Stromal cell of bone marrow (primary cell): Measurements from ENCODE around the gene YARS2.

Experiments used
- DNase-seq: peaks from one replicate; pipeline ENCODE4 v3.0.0-alpha.2; 2012; ENCODE audit warnings: low read depth

YARS2 gene

DNA sequence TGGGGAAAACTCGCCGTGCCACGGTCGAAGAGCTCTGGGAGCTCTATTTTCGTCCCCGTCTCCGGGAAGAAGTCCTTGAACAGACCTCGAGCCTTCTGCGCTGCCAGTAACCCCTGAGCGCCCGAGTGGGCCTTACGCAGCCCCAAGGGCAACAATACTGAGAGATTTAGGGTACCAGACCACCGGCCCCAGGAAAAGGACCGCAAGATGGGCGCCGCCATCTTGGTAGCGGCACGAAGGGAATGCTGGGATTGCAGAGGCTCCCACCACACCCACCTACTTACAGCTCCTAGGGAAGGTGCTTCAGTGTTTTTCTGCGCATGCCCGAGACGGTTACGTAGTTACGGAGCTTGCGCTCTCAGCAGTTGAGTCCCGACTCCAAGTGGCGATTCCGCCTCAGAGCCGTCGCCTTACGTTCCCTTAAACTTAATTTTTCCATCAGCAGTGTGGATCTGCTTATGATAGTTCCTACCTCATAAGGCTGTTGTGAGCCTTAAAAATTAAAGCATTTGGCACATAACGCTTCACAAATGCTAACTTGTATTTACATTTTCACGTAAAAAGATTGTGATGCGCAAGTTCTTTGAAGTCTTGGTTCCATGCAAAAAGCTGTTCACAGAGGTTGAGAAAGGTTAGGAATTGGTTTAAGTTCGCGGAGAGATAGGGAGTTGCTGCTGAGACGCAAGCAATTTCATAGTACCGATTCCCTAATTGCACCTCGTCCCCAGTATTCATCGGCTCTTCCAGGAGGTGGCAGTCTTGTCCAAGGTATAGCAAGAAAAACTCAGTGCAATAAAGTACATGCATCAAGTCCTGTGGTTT is at the start of gene YARS2:
Gene YARS2, minus strand, starts transcription at position 244 of the 822 bp plus-strand sequence. Its CDS starts 23 bp downstream, at position 221.
- DNase-seq = peak; percentile 97

DNA sequence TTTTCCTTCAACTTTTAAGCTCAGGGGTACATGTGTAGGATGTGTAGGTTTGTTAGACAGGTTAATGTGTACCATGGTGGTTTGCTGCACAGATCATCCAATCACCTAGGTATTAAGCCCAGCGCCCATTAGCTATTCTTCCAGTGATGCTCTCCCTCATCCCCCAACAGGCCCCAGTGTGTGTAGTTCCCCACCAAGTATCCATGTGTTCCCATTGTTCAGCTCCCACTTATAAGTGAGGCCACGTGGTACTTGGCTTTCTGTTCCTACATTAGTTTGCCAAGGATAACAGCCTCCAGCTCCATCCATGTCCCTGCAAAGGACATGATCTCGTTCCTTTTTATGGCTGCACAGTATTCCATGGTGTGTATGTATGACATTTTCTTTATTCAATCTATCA is 48.6 kb upstream of the YARS2 start:
- no peak for DNase-seq

DNA sequence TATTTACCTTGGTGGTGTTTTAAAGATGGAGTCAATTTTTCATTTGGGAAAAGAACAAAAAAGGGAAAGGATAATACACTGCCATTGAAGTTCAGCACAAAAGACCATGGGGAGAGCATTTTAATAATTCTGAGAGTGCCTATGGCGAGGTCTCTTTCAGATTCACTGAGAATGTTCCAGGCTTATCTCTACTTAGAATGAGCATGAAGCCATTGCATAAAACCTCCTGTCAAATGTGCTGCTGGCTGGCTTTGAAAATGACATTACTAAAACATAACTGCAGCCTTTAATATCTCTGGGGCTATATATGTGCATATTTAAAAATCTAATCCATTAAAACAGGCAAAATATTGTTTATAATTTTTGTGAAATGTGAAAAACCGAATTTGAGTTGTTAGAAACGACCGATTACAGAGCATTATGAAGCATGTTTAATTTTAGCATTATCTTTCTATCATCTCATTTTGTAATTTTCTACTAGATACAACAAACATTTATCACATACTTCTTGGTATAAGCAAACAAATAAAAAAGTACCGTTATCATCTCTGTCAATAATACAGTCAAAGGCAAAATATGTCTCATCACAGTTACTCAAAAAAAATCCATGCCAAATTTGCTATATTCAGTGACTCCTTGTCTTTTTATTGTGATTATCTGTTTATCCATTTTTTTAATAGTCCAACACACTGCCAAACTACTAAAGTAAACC is 45.7 kb upstream of the YARS2 start:
- DNase-seq = no peak

DNA sequence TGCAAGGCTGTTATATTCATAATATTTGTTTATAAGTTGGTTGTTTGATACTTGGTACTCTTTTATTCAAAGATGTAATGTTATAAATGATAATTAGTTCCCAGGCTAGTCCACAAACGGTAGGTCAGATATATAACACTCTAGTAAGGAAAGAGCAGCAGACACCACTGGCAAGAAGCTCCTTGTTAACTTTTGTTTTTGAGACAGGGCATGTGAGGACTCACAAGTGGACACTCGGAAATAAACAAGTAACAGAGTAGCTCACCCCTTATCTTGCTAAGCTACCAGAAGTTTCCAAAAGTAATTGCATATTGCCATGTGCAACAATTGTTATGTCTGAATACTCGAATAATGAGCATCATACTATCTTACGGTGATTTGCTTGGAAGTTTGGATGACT is 38.6 kb upstream of the YARS2 start:
- DNase-seq = no peak

DNA sequence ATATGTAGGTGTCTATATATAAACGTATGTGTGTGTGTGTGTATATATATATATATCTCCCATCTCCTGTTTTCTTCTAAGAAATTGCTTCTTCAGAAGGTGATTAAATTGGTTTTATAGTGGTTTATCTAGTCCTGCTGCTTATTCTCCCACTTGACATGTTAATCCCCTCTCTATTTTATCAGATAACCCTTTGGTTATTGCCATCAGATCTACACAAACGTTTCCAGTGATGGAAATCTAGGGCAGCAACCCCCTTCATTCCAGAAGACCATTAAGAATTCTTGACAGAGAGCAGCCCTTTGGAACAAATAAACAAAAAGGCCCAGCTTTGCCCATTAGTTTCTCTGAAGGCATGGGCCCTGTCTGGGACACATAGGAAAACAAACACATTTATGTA is 34.2 kb upstream of the YARS2 start:
- no peak for DNase-seq

DNA sequence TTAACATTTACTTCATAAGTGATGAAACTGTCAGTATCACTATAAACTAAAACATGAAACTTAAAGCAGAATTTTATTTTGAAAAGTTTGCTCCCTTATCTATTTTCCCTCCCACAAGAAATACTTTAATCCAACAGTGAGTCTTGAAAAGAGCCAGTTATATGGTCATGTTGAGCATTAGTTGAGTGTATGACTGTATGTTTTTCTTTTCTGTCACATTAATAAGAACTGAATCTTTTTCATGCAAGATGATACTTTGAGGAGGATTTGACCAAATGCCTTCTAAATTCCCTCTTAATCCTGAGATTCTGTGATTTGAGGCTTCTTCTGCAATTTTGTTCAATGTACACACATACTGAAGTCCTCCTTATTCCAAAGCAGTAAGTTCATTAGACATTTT is 33.7 kb upstream of the YARS2 start:
- no peak for DNase-seq

DNA sequence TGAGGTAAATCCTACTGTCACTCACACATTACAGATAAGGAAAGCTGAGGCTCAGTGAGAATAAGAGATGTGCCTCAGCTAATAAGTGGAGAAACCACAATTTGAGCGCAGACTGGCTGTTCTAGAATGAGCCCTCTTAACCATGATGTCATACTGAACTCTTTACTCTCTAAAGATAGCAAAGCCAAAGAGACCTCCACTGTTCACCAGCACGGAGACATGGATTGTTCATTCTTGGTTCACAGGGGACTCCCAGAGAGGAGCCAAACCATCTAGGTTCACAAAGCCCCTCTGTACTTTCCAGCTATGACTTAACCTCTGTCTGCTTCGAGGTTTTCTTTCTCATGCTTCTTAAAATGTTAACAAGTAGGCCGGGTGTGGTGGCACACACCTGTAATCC is 32.7 kb upstream of the YARS2 start:
- DNase-seq = no peak

DNA sequence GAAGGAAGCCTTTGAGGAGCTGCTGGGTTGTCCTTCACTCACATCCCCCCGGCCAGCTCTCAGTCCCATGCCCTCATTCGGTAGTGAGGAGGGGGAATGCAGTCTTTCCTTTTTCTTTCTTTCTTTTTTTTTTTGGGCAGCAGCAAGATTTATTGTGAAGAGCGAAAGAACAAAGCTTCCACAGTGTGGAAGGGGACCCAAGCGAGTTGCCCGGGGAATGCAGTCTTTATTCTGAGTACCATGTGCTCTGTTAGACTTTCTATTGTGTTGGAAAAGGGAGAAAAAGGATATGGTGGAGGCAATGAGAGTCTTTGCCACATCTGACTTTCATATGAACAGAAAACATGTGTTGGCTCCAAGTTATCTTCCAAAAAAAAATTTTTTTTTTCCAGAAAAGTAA is 29.9 kb upstream of the YARS2 start:
- no peak for DNase-seq

DNA sequence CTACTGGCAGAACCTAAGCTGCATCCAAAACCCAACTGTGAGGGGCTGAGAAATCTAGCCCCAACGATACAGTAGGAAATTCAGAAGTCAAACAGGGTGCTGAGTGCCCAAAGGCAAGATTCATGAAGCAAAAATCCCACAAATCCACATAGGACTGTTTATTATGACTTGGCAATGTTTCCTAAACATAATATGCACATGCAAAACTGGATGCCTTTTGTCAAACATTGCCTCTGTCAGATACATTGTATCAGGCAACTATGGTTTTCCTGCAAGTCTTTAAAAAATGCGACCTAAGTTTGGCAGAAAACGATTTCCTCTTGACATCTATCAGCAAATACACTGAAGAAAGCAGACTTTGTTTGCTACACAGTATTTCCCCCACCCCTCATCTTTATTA is 27.3 kb upstream of the YARS2 start:
- no peak for DNase-seq

DNA sequence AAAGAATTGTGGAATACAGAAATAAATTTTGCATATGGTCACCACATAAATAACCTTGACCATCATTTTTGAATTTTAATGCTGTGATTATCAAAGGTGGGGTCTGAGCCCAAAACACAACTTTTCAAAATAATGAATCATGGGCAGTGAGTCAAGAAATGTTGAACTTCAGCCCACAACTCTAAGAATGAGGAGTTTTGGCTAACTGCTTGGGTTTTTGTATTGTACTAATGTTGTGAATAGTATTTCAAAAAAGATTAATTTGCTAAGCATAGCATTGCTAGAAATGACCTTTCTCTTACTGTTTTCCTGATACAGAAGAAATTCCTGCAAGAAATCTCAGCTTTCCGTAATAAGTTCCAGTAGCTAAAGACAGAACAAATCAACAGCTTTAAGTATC is 24.4 kb upstream of the YARS2 start:
- DNase-seq = no peak

DNA sequence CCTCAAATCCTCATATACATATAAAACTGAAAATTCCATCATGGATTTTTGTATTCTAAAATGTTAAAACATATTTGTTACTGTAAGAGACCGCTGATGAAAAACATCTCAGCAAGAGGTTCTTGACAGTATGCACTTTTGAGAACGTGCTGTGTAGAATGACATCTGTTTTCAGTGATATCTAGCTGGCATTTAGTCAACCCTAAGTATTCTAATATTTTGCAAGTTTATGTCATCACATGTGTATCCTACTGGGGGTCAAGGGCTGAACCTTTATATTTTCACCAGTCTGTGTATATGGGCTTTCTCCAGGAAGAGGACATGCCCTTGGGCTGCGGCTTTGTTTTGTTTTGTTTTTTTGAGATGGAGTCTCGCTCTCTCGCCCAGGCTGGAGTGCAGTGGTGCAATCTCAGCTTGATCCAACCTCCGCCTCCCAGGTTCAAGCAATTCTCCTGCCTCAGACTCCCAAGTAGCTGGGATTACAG is 22.0 kb upstream of the YARS2 start:
- DNase-seq = no peak

DNA sequence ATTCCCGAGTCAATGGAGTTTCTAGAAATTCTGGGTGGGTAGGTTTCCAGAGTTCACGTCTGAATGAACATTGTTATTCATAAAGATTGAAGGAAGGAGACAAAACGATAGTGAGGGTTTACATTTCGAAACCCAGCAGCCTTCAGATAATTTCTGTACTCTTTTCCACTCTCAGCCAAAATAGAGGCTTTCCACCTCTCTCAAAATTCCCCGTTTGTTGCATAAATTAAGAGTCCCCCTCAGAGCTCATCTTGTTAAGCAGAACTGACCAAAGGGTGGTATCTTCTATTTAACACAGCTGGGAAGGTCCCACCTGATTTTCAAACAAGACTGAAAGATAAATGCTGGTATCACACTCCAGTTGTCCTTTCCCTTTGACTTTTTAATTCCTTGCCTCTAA is 21.5 kb upstream of the YARS2 start:
- DNase-seq = no peak

DNA sequence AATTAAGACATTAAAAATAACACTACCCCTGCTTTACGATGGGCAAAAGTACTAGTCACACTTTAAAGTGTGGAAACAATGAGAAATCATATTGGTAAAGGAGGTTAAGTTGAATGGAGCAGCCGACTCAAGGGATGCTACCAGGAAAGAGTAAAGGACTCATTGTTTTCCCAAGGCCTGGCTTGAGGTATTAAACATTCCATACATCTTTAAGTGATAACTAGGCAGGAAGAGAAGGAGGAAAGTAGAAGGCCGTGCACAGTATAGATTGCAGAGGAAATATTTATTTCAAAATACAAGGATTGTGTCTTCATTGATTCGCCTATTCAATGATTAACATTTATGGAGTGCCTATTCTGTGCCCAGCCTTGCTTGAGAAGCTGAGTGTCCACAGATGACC is 20.6 kb upstream of the YARS2 start:
- DNase-seq = no peak

DNA sequence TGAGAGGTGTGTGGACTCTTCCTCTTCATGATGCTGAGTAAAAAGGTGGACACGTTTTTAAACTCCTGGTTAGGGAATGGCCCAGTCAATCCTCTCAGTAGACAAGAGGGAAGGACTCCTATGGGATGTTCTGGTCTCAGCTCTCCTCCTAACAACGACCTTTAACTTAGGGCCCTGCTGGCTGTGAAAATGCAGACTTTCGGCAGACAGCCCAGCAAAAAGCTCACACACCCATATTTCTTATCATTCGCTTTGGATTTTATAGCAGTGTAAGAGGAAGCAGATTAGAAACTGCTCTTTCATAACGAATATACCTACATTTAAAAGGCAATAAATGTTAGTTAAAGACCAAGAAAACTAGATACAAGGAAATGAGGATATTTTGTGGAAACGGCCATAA is 18.0 kb upstream of the YARS2 start:
- DNase-seq = no peak

DNA sequence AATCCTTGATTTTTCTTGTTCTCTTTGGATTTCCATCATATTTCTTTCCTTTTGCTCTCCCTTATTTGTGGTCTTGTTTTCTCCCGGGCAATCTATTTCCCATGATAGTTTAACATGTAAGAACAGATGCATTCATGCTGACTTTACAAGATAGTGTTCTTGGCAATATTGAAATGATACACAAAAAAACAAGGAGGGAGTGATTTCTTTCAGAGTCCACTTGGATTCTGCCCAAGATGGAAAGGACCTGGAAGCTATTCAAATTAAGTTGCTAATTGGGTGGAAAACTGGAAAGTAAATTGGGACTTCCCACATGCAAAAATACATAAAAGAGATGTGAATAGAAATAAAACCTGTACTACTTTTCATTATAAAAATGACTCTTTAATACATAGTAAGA is 14.4 kb upstream of the YARS2 start:
- no peak for DNase-seq

DNA sequence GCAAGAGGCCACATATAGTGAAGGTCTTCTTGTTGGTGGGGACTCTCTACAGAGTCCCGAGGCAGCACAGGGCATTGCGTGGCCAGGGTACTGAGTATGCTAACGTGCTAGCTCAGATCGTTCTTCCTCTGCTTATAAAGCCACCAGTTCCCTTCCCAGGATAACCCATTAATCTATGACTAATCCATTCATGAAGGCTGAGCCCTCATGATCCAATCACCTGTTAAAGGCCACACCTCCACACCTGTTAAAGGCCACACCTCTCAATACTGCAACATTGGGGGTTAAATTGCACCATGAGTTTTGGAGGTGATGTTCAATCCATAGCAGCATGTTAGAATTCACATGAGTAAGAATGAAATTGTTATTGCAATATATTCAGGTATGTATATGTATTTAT is 12.8 kb upstream of the YARS2 start:
- no peak for DNase-seq

DNA sequence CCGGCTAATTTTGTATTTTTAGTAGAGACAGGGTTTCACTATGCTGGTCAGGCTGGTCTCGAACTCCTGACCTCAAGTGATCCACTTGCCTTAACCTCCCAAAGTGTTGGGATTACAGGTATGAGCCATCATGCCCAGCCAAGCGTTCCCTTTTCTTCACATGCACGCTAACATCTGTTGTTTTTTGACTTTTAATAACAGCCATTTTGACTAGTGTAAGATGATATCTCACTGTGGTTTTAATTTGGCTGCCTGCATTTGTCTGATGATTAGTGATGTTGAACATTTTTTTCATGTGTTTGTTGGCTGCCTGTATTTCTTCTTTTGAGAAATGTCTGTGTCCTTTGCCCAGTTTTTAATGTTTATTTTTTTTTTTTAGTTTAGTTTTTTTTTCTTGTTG is 10.2 kb upstream of the YARS2 start:
- peak; percentile 24 for DNase-seq

DNA sequence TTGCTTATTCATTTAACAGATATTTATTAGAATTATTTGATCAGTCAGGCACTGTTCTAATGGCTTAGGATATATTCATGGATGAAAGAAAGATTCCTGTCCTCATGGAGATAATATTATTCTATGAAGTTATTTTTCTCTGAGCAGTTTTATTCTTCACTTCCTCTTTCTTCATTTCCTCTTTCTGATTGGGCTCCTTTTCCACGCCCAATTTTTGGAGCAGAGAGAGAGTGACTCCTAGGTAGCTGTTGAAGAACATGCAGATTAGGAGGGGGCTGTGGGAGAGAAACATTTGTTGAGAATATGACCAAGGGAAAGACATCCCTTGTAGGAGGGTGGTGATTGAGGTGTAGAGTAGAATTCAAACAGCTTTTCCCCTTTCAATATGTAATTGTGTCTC is 6.0 kb upstream of the YARS2 start:
- DNase-seq = no peak

DNA sequence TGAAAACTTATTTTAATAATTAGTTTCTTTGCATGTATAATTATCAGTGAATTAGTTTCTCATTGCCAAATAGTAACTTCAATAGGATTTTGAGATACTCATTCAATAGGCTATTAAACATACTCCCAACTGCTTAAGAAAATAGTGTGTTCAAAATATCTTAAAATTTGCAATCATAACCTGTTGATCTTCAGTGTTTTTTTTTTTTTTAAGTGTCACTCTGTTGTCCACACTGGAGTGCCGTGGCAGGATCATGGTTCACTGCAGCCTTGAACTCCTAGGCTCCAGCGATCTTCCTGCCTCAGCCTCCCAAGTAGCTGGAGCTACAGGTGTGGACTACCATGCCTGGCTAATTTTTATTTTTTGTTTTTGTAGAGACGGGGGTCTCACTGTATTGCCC is 1.5 kb upstream of the YARS2 start:
- no peak for DNase-seq

DNA sequence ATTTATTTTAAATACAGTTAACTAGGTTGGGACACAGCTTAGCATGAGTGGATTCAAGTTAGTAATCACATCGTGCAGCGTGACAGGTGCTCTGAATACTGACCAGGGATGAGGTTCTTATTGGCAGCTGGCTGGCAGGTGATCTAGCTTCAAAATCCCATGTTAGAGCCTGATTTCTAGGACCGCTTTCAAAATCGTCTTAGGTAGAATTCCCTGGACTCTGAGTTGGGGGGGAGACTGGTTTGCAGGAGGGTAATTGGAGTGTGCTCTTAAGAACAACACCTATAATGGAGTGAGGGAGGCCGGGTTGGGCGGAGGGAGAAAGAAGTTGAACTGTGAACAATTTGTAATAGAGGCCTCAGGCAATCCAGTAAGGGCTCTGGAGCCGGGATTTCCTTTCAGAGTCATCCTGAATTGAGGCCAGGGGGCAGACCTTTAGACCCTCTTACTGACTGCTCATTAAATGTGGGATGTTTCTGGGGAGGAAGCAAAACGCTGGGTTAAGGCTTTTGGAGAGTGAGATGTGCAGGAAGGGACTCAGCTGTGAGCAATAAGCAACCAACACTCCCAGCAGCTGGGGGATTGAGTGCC is 874 bp upstream of the YARS2 start:
- DNase-seq = no peak

DNA sequence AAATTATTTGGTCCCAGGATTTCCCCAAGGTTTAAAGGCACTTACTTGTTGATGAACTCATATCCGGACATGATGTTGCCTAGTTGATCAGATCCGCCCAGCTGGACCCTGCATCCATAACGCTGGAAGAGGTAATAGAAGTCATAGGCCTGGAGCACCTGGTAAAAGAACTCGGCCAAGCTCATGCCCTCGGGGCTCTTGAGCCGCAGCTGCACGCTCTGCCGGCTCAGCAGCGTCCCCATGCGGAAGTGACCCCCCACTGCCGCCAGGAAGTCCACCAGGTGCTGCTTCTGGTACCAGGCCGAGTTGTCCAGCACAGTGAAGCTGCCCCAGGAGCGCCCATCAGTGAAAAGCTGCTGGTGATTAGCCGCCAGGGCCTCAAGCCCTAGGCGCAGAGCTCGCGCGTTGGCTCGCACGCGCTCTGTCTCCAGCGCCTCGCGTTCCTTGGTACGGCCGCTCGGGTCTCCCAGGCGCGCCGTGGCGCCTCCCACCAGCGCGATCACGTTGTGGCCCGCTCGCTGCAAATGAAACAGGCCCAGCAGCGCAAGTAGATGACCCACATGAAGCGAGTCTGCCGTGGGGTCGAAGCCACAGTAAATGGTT is 545 bp downstream of the YARS2 start:
- DNase-seq = peak; percentile 53

DNA sequence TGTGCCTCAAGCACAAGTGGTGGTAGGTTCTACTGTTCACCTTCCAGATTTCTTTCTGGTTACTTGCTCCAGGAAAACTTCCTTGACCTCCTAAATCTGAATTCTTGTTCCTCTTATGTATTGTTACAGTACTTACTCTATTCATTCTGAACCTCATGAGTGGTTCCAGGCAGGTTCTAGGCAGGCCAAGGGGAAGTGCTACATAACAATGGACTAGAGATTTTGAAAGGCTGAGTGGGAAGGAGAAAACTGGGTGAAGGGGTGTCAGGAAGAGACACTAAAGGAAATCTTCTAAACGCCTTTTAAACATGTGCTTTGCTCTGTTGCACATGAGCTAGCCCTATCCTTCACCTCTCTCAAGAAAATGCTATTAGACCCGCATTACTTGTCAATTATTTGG is 1.6 kb downstream of the YARS2 start:
- DNase-seq = no peak

DNA sequence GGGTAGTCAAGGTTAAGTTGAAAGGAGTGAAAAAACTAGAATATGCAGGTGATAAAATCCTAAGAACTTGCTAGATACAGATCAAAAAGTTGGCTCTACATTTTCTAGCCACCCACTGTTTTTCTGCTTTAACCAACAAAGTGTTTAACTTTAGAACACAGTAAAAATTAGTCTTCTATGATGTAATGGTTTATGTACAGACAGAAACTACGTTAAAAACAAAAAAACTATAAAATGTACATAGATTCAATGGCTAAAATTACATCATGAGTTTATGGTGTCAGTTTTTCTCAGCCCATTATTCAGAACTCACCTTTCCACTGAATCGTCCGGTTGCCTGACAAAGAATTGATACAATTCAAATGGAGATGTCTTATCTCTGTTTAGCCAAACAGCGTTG is 2.1 kb downstream of the YARS2 start:
- no peak for DNase-seq
